ENCODE results near the gene SPTBN1.
A peak's percentile ranks its signal among the peaks of the same experiment; 100 is the strongest.

SPTBN1 gene

GRCh38 chr2:54667726-54668650, 211.9 kb downstream of the SPTBN1 start:
- 0 out of 2 replicates have a peak overlapping the region, but pooled peaks have one; percentile 96 for H3K27ac ChIP-seq
- H3K4me3 ChIP-seq = no peak overlapping the region
- H3K36me3 ChIP-seq (ENCODE audit: insufficient read depth, low read length) = peaks cover 9% of the 10 kb centered on the region; the same call in 1 of the 2 replicates
- no peaks in the 10 kb centered on the region for H3K9me3 ChIP-seq (ENCODE audit: low read depth, low read length)
- no peak overlapping the region for H3K9ac ChIP-seq (ENCODE audit: insufficient read length)
- no peak for DNase-seq (ENCODE audit: low read depth, low spot score)
- TF ChIP-seq POLR2AphosphoS5 (IDR thresholded peaks at IDR 0.05; ENCODE audit: borderline replicate concordance, low read depth, low read length) (no peak), EZH2 (IDR thresholded peaks at IDR 0.05) (no peak), FOXP2 (optimal IDR thresholded peaks at IDR 0.05; ENCODE audit: control extremely low read depth, extremely low read length, insufficient read depth) (no peak)

- H3K9ac ChIP-seq (ENCODE audit: insufficient read length) = no peak overlapping the region
- peaks cover 9% of the 10 kb centered on the region; the same call in 1 of the 2 replicates for H3K36me3 ChIP-seq (ENCODE audit: insufficient read depth, low read length)
- H3K4me3 ChIP-seq = no peak overlapping the region
- no peak for DNase-seq (ENCODE audit: low read depth, low spot score)
- H3K27ac ChIP-seq = peak overlapping the region; percentile 96
- no peaks in the 10 kb centered on the region for H3K9me3 ChIP-seq (ENCODE audit: low read depth, low read length)
- no peak for TF ChIP-seq EZH2 (IDR thresholded peaks at IDR 0.05)
- no peak for TF ChIP-seq POLR2AphosphoS5 (IDR thresholded peaks at IDR 0.05; ENCODE audit: borderline replicate concordance, low read depth, low read length)
- TF ChIP-seq FOXP2 (optimal IDR thresholded peaks at IDR 0.05; ENCODE audit: control extremely low read depth, extremely low read length, insufficient read depth) = no peak
Measured at GRCh38 chr2:54668711-54669110, 212.6 kb downstream of the SPTBN1 start.

- TF ChIP-seq FOXP2 (optimal IDR thresholded peaks at IDR 0.05; ENCODE audit: control extremely low read depth, extremely low read length, insufficient read depth) (peak; percentile 62), EZH2 (IDR thresholded peaks at IDR 0.05) (no peak), POLR2AphosphoS5 (IDR thresholded peaks at IDR 0.05; ENCODE audit: borderline replicate concordance, low read depth, low read length) (no peak; the same call in 1 of the 2 replicates)
- Histone ChIP-seq H3K9me3 (ENCODE audit: low read depth, low read length) (no peaks in the 10 kb centered on the region), H3K36me3 (ENCODE audit: insufficient read depth, low read length) (peaks cover 9% of the 10 kb centered on the region; the same call in 1 of the 2 replicates), H3K4me3 (peak overlapping the region; percentile 61), H3K27ac (peak overlapping the region; percentile 96), H3K9ac (ENCODE audit: insufficient read length) (peak overlapping the region; percentile 64)
- DNase-seq (ENCODE audit: low read depth, low spot score) = peak; percentile 86
Measured at GRCh38 chr2:54669677-54670484, 213.8 kb downstream of the SPTBN1 start.

- DNase-seq (ENCODE audit: low read depth, low spot score) = no peak
- H3K27ac ChIP-seq = peak overlapping the region; percentile 96
- H3K36me3 ChIP-seq (ENCODE audit: insufficient read depth, low read length) = peaks cover 9% of the 10 kb centered on the region; the same call in 1 of the 2 replicates
- no peak overlapping the region for H3K9ac ChIP-seq (ENCODE audit: insufficient read length)
- TF ChIP-seq FOXP2 (optimal IDR thresholded peaks at IDR 0.05; ENCODE audit: control extremely low read depth, extremely low read length, insufficient read depth) (no peak), POLR2AphosphoS5 (IDR thresholded peaks at IDR 0.05; ENCODE audit: borderline replicate concordance, low read depth, low read length) (no peak), EZH2 (IDR thresholded peaks at IDR 0.05) (no peak)
- no peaks in the 10 kb centered on the region for H3K9me3 ChIP-seq (ENCODE audit: low read depth, low read length)
- H3K4me3 ChIP-seq = no peak overlapping the region
Measured at GRCh38 chr2:54670485-54671009, 214.4 kb downstream of the SPTBN1 start.

- TF ChIP-seq FOXP2 (optimal IDR thresholded peaks at IDR 0.05; ENCODE audit: control extremely low read depth, extremely low read length, insufficient read depth) = no peak
- TF ChIP-seq EZH2 (IDR thresholded peaks at IDR 0.05) = no peak
- no peaks in the 10 kb centered on the region for H3K9me3 ChIP-seq (ENCODE audit: low read depth, low read length)
- no peak overlapping the region for H3K9ac ChIP-seq (ENCODE audit: insufficient read length)
- H3K36me3 ChIP-seq (ENCODE audit: insufficient read depth, low read length) = peaks cover 9% of the 10 kb centered on the region; the same call in 1 of the 2 replicates
- no peak for DNase-seq (ENCODE audit: low read depth, low spot score)
- H3K4me3 ChIP-seq = no peak overlapping the region
- no peak overlapping the region for H3K27ac ChIP-seq
Measured at GRCh38 chr2:54671010-54671409, 214.9 kb downstream of the SPTBN1 start.

- TF ChIP-seq FOXP2 (optimal IDR thresholded peaks at IDR 0.05; ENCODE audit: control extremely low read depth, extremely low read length, insufficient read depth) (no peak), EZH2 (IDR thresholded peaks at IDR 0.05) (no peak), POLR2AphosphoS5 (IDR thresholded peaks at IDR 0.05; ENCODE audit: borderline replicate concordance, low read depth, low read length) (no peak)
- Histone ChIP-seq H3K36me3 (ENCODE audit: insufficient read depth, low read length) (peaks cover 9% of the 10 kb centered on the region; the same call in 1 of the 2 replicates), H3K27ac (no peak overlapping the region), H3K9ac (ENCODE audit: insufficient read length) (no peak overlapping the region), H3K9me3 (ENCODE audit: low read depth, low read length) (no peaks in the 10 kb centered on the region), H3K4me3 (no peak overlapping the region)
- DNase-seq (ENCODE audit: low read depth, low spot score) = no peak
Measured at GRCh38 chr2:54671875-54672589, 215.9 kb downstream of the SPTBN1 start.

- H3K9me3 ChIP-seq (ENCODE audit: low read depth, low read length) = no peaks in the 10 kb centered on the region
- H3K4me3 ChIP-seq = no peak overlapping the region
- no peak for TF ChIP-seq FOXP2 (optimal IDR thresholded peaks at IDR 0.05; ENCODE audit: control extremely low read depth, extremely low read length, insufficient read depth)
- TF ChIP-seq EZH2 (IDR thresholded peaks at IDR 0.05) = no peak
- TF ChIP-seq POLR2AphosphoS5 (IDR thresholded peaks at IDR 0.05; ENCODE audit: borderline replicate concordance, low read depth, low read length) = no peak
- H3K36me3 ChIP-seq (ENCODE audit: insufficient read depth, low read length) = peaks cover 6% of the 10 kb centered on the region; the same call in 1 of the 2 replicates
- no peak overlapping the region for H3K27ac ChIP-seq
- H3K9ac ChIP-seq (ENCODE audit: insufficient read length) = no peak overlapping the region
- no peak for DNase-seq (ENCODE audit: low read depth, low spot score)
Measured at GRCh38 chr2:54672590-54673456, 216.7 kb downstream of the SPTBN1 start.
